HL-60/S4 treated with retinoic acid at 250 ng/mL for 4 days and 3 days (cell line): ENCODE measurements around the gene KCNC3.

Experiments
- in situ Hi-C: fragments of 300-500 bp; cut with MboI; formaldehyde crosslinking; loops from 2 replicates; pipeline ENCODE4 v1.7.0; 2022; ENCODE audit warnings: low sequenced_read_pairs

KCNC3 gene

DNA sequence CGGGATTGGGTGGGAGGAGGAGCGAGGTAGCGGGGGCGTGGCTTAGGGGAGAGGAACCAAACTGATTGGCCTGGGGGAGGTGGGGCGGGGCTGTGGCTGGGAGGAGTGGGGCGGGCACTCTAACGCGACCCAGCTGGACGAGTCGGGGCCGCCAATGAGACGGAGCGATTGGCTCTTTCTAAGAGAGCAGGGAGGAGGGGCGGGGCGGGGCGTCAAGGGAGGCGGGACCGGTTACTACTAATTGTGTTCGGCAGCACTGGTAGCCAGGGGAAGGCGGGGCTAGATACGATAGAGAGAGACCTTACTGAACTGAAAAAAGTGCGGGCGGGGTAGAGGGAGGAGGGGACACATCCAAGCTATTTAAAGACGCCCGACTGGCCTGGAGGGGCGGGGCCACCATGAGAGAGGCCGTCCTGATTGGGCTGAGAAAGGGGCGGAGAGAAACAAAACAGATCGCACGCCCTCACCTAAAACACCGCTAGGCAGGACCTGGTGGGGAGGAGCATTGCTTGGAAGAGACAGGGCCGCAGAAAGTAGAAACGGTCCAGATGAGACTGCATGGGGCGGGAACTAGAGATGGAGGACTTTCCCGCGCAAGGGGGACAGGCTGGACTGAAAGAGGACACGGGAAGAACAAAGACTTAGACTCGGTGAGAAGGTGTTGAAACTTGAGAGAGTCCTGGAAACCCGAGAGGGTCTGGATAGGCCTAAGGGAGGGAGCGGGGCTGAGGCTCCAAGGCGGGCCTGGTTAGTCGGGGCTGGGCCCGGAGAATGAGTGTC, at the start of gene KCNC3:
KCNC3 (minus strand) TSS at position 232 of the 780 bp plus-strand sequence. CDS start 295 bp downstream, outside the sequence.
- in situ Hi-C loops, result no loop called here

DNA sequence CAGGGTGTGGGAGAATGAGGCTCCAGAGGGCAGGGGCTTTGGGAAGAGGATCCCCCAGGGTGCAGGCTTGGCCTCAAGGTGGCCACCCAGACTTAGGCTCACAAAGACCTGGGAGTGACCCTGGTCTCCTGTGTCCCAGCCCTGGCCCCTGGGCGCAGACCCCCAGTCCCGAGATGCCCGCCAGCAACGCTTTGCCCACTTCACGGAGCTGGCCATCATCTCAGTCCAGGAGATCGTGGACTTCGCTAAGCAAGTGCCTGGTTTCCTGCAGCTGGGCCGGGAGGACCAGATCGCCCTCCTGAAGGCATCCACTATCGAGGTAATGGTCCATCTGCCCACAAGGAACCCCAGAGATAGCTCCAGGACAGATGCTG, 49.7 kb upstream of the KCNC3 start:
- in situ Hi-C loops, result no loop called here

DNA sequence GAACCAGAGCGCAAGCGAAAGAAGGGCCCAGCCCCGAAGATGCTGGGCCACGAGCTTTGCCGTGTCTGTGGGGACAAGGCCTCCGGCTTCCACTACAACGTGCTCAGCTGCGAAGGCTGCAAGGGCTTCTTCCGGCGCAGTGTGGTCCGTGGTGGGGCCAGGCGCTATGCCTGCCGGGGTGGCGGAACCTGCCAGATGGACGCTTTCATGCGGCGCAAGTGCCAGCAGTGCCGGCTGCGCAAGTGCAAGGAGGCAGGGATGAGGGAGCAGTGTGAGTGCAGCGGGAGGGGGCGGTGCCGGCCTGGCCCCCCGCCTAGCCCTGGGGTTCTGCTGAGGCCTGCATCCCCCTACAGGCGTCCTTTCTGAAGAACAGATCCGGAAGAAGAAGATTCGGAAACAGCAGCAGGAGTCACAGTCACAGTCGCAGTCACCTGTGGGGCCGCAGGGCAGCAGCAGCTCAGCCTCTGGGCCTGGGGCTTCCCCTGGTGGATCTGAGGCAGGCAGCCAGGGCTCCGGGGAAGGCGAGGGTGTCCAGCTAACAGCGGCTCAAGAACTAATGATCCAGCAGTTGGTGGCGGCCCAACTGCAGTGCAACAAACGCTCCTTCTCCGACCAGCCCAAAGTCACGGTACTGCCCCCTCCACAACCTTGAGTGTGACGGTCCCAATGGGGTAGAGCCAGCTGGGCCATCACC, 49.1 kb upstream of the KCNC3 start:
- in situ Hi-C loops, result no loop called here

DNA sequence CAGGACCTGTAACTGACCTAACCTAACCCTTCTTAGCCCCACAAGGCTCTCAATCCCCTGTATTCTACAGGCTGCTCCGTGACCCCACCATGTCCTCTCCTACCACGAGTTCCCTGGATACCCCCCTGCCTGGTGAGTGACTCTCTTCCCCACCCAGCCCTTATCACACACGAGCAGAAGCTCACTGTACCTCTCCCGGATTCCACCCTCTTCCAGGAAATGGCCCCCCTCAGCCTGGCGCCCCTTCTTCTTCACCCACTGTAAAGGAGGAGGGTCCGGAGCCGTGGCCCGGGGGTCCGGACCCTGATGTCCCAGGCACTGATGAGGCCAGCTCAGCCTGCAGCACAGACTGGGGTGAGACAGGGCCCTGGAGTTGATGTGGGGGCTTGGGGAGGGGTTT, 48.3 kb upstream of the KCNC3 start:
- in situ Hi-C loops, result no loop called here

DNA sequence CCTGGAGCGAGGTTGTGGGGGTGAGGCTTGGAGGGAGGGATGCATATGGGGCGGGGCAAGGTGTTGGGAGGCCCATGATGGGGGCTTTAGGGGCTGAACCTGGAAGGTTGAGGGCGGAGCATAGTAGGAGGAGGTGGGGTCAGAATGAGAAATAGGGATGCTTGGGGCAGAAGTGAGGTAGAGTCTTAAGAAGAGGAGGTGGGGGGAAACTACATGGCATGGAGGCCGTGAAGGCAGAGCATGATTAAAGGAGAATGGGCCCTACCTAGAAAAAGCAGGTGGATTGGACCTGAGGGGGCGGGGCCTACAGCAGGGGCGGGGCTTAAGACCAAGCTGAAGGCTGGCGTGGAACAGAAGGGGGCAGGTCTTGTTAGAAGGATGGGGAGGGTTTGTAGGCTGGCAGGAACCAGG, 47.9 kb upstream of the KCNC3 start:
- in situ Hi-C loops, result no loop called here

DNA sequence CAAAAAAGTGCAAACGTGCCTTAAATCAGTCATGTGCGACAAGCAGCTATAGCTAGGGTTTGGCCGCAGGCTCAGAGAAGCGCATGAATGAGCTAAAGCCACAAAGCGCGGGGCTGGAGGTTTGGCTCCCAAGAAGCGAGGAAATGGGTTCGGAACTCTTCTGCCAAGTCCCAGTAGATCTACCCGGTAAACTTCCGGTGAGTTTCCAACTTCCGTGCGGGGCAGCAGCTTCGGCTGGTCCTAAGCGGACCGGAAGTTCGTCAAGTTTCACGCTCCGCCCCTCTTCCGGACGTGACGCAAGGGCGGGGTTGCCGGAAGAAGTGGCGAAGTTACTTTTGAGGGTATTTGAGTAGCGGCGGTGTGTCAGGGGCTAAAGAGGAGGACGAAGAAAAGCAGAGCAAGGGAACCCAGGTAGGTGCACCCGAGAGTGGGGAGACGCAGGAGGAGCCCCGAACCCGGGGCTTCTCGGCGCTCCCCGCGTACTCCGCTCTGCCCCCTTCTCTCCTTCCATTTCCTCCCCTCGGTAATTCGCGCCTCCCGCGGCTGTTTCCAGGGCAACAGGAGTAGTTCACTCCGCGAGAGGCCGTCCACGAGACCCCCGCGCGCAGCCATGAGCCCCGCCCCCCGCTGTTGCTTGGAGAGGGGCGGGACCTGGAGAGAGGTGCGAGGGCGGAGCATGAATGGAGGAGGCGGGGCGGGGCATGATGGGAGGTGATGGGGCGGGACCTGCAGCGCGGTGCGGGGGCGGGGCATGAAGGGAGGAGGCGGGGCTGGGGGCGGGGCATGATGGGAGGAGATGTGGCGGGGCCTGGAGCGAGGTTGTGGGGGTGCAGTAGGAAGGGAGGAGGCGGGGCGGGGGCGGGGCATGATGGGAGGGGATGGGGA, 47.2 kb upstream of the KCNC3 start, which contains the start of gene NR1H2:
NR1H2 (plus strand) TSS at position 292 of the 885 bp plus-strand sequence. CDS start 1,149 bp downstream, outside the sequence.
- in situ Hi-C loops, result no loop called here

DNA sequence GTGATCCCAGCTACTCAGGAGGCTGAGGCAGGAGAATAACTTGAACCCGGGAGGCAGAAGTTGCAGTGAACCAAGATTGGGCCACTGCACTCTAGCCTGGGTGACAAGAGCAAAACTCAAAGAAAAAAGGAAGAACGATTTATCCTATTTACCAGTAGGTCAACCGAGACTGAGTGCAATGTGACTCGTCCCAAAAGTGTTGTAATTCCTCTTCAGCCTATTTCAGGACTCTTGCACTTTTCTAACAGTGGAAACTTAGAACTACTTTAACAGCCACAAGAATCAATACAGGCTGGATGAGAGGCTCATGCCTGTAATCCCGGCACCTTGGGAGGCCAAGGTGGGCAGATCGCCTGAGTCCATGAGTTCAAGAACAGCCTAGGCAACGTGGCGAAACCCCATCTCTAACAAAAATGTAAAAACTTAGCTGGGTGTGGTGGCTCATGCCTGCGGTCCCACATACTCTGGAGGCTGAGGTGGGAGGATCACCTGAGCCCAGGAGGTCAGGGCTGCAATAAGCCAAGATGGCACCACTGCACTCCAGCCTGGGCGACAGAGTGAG, 42.8 kb upstream of the KCNC3 start:
- in situ Hi-C loops, result no loop called here

DNA sequence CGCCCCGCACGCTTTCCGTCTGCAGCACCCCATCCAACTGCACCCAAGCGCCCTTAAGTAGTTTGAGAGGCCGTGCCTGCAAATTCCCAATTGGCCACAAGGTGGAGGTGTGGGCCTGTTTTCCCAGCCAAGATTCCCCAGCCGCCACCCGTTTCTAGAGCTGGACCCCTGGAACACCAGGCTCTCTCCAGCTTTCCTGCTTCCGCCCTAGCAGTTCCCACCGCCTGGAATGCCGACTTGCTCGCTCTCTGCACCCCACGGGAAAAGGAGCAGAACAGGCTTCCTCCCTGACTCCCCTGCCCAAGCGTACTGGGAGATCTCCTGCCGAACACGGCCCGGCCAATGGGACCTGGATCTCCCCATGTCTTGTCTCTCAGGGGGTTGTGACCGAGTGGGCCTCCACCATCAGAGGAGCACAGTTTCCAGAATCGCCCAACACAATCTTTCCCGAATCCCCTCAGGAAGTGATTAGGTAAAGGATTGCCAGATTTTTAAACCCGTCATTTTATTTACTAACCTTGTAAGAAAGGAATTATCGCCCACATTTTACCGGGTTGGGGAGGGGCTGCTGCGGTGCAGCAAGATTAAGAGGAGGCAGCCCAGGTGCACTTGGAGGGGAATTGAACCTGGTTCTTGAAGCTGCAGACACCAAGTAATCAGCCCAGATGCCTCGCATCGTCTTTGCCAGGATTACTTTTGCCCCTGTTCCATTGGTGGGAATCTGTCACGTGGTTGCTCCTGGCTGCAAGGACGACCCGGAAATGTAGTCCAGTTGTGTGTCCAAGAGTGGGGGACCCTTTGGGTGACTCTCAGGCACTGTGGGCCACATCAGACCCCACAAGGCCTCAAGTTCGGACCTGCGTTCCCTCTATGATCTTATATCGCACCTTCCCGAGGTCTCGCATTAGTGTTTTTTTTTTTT, 39.7 kb upstream of the KCNC3 start:
- in situ Hi-C loops, result loop anchor here (10.0 kb wide), 2 partner anchors 106 to 416 kb away; partner anchors contain the start of genes EMC10 and GARIN5A

DNA sequence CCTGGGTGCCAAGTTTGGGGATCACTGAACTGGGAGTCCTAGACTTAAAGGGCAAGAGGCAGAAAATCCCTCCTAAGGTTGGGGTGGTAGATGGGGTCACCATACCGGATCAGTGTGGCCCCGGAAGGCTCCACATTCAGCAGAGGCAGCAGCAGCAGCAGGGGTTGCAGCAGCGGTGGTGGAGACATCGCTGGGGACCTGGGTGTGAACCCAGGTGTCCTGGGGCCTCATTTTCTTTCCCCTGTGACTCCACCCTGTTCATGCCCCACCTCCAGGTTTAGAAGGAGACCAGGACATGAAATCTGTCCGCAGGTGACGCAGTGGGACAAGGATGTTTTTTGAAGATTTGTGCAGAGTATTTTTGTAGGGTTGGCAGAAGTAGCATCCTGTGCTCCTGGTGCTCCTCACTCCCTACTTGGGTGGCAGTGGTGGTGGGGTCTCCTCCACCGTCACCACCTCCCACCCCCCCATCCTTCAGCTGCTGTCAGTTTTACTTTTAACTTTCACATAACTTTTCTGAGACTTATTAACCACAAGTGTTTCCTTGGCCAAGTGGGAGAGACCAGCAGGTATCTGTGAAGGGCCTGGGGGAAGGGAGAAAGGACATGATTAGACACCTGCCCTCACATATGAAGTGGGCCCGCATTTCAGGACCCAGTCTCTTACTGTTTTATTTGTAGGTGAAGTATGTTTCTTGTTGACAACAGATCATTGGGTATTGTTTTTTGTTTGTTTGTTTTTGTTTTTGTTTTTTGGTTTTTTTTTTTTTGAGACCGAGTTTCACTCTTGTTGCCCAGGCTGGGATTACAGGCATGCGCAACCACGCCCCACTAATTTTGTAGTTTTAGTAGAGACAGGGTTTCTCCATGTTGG, 36.5 kb upstream of the KCNC3 start, which contains the start of gene NAPSA:
NAPSA (minus strand) TSS at position 206 of the 873 bp plus-strand sequence; CDS start at position 188, 18 bp downstream.
- in situ Hi-C loops, result loop anchor here (10.0 kb wide), 2 partner anchors 109 to 419 kb away; partner anchors contain the start of genes EMC10 and GARIN5A

DNA sequence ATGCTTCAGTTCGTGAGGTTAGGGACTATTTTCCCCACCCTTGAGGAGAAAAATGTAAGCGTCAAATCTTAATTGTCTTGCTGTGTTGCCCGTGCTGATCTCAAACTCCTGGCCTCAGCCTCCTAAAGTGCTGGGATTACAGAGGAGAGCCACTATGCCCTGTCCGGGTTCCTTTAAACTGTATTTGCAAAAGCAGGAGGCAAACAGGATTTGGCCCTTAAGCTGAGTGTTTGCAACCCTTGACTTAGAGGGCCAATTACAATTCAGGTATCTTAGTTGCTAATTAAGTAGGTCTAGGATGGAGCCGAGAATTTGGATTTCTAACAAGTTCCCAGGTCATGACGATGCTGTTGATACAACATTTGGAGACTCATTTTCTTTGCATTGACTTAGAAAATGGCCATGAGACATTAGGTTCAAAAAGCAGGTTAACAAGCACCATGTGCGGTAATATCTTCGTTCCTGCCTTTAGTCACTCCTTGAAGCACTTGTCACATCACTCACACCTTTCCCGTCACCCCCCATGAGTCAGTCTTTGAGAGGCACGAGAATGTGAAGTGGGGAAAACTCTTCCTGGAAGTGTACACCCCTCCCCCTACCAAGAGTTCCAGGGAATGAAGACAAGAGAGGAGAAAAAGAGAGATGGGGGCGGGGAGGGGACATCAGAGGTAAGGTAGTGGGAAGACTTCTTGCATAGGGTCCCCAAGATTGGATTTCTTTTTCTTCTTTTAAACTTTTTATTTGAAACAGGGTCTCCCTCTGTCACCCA, 33.7 kb upstream of the KCNC3 start:
- in situ Hi-C loops, result loop anchor here (10.0 kb wide), 2 partner anchors 112 to 422 kb away; partner anchors contain the start of genes EMC10 and GARIN5A

DNA sequence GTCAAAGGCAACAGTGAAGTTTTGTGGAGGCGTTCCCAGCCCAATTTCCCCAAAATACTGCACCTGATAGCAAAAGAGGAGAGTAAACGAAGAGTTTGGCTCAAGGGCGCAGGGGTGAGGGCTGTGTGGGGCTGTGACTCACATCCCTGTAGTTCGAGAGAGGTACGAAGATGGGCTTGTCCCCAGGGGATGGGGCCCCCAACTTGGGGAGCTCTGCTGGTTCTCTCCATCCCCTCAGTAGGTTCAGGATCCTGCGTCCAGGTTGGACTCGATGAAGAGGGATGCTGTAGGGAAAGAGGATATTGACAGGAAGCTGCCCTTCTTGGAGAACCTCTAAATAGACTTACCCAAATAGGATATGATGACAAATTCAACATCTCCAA, 32.8 kb upstream of the KCNC3 start:
- in situ Hi-C loops, result loop anchor here (10.0 kb wide), 2 partner anchors 113 to 423 kb away; partner anchors contain the start of genes EMC10 and GARIN5A

DNA sequence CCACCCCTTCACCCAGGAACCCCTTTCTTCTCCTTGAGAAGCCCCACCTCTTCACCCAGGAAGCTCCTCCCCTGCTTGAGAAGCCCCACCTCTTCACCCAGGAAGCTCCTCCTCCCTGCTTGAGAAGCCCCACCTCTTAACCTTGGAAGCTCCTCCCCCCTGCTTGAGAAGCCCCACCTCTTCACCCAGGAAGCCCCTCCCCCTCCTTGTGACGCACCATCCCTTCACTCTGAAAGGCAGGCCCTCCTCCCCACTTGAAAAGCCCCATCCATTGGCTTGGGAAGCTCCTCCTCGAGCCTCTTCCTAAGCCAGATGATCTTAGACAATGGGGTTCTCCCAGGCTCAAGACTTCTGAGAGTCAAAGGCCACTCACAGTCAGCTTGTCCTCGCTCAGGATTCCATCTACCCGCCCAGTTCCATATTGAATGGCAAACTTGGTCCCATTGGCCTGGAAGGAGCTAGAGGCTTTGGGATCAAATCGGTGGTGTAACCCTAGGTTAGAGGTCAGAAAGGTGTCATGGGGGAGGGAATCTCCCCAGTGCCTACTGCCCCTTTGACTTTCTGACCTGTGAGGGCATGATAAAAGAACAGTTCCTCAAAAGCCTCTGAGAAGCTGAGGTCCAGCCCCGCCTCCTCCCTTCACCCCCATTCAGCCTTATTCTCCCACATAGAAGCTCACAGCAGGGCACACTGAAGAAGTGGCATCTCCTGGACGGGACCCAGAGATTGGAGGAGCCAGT, 32.3 kb upstream of the KCNC3 start:
- in situ Hi-C loops, result loop anchor here (10.0 kb wide), 2 partner anchors 113 to 423 kb away; partner anchors contain the start of genes EMC10 and GARIN5A

DNA sequence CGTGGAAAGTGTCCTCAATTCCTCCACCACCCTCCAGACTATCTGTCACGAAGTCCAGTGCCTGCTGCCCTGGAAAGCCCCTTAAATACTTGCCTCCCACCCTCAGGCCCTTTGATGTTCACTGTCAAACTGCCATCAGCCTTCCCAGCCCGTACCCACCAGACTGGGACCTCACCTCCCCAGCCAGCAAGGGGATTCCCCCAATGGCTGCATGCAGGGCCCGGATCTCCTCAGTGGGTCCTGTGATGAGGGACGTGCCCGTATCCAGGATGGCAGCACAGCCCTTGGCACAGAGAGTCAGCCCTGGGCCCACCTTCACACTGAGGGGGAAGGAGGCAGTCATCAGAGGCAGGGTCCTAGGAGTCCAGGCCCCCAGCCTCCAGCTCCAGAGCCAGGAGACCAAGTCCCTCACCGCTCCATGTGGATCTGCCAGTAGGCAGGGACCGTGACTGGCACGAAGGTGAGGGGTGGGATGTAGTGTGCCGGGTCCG, 30.2 kb upstream of the KCNC3 start:
- in situ Hi-C loops, result no loop called here

DNA sequence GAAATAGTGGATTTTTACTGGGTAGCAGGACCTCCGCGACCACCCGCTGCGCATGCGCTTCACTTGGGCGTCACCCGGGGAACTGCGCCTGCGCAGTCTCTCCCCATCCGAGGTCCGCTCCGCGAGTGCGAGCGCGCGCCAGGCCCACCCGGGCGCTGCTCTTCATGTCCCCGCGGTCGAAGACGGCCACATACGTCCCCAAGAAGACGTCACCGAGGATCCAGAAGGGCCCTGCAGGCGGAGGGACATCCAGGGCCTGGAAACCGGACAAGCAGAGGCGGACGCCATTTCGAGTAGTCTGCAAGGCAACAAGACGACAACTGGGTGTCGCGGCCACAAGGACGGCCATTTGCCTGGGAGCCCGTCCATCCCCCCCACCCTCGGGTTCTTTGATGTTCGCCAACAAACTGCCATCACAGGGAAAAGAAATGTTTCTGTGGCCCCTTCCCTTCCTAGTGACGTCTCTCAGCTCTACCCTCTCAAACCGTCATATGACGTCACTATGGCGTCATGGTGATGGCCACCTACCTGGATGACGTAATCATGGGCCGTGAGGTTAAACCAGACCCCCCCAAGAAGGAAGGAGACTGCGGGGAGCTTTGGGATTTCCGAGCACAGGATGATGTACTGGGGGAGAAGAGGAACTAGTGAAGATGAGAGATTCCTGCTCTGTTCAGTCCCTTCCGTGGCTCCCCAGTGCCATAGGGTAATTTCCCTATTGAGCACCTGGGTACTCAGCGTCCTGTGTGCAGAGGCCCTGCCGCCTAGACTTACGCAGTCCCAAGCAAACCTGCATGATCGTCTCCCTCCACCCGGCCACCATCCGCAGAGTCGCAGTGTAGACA, 29.5 kb upstream of the KCNC3 start:
- in situ Hi-C loops, result no loop called here

DNA sequence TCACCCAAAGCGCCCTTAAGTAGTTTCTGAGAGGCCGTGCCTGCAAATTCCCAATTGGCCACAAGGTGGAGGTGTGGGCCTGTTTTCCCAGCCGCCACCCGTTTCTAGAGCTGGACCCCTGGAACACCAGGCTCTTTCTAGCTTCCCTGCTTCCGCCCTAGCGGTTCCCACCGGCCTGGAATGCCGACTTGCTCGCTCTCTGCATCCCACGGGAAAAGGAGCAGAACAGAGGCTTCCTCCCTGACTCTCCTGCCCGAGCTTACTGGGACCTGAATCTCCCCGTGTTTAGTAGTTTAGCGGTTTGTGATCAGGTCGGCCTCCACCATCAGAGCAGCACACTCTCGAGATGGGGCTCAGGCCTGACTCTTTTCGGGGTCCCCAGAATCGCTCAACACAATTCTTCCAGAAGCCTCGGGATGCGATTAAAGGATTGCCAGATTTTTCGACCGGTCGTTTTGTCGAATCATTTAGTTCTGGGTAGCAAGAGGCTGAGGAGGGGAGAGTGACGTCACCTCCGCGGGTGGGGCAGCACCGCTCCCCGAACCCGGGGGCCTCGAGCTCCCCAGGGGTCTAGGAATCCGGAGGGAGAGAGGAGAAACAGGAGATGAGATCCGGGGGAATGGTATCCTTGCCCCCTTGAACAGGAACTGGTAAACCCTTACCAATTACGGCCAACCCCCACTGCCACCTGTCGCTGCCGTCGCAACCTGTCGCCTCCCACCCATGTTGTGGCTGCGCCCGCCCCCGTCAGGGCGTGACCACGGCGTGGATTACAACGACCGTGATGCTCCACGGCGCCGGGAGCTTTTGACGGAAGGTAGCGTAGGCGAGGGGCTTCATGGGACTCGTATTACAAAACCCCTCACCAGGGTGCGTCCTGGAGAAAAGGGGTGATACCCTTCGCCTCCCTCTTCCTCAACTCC, 28.3 kb upstream of the KCNC3 start:
- in situ Hi-C loops, result no loop called here
